IPS-18a (cell line): Measurements from ENCODE around the gene IFI35.
"Not testable (repeated sequence)": the region's sequence is repeated elsewhere in the genome, so short reads cannot be mapped to it uniquely, and the experiment has no call there.

Experiments
- H3K27ac ChIP-seq: one replicate; pipeline ENCODE4 v1.5.1; 2013; ENCODE audit warnings: low read length
- H3K27me3 ChIP-seq: one replicate; pipeline ENCODE4 v1.6.1; 2013; ENCODE audit warnings: mild to moderate bottlenecking, low read length; ENCODE audit not compliant: control insufficient read depth, insufficient read depth
- H3K36me3 ChIP-seq: one replicate; pipeline ENCODE4 v1.6.1; 2013; ENCODE audit warnings: low read depth, low read length; ENCODE audit not compliant: control insufficient read depth
- H3K4me1 ChIP-seq: one replicate; pipeline ENCODE4 v1.6.1; 2013; ENCODE audit warnings: low read depth, low read length; ENCODE audit not compliant: control insufficient read depth
- H3K4me3 ChIP-seq: one replicate; pipeline ENCODE4 v1.5.1; 2013; ENCODE audit warnings: low read length
- H3K9ac ChIP-seq: one replicate; pipeline ENCODE4 v1.6.1; 2013; ENCODE audit warnings: mild to moderate bottlenecking, low read length, moderate library complexity
- H3K9me3 ChIP-seq: one replicate; pipeline ENCODE4 v1.6.1; 2013; ENCODE audit warnings: low read depth, low read length; ENCODE audit not compliant: control insufficient read depth

The IFI35 gene

DNA sequence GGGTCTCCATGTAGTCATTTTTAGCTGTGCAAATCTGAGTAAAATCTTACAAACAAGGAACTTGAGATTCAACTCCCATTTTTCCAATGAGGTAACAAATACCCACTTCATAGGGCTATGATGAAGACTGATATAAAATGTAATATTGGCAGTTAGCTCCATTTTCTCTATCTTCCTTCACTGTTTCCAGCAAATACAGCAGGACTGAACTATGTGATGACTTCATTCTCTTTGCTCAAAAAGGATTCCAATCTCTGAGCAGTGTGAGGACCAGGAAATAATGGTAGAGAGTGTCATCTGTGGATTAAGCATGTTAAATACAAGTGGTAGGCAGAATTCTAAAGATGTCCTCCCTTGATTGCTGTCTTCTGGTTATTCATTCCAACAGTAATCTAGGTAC is 36.7 kb downstream of the IFI35 start:
- Histone ChIP-seq H3K27ac (no peak overlapping the region), H3K27me3 (no peaks in the 10 kb centered on the region), H3K9ac (no peak overlapping the region), H3K4me1 (peaks cover 28% of the 10 kb centered on the region), H3K9me3 (no peaks in the 10 kb centered on the region), H3K36me3 (peaks cover 11% of the 10 kb centered on the region), H3K4me3 (no peak overlapping the region)

DNA sequence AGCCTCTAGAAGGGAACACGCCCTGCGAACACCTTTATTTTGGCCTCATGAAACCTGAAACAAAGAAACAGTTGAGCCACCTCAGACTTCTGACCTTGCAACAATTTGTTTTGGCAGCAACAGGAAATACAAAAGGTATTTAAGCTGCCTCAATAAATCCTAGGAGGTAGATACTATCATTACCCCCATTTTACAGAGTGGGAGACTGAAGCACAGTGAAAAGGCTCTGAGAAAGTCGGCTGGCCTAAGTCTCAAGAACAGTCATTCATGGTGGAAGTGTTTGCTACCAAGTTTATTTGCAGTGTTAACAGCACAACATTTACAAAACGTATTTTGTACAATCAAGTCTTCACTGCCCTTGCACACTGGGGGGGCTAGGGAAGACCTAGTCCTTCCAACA is 37.4 kb downstream of the IFI35 start:
- Histone ChIP-seq H3K36me3 (peaks cover 11% of the 10 kb centered on the region), H3K4me1 (peaks cover 28% of the 10 kb centered on the region), H3K9me3 (no peaks in the 10 kb centered on the region), H3K27me3 (no peaks in the 10 kb centered on the region), H3K4me3 (no peak overlapping the region), H3K9ac (no peak overlapping the region), H3K27ac (no peak overlapping the region)

DNA sequence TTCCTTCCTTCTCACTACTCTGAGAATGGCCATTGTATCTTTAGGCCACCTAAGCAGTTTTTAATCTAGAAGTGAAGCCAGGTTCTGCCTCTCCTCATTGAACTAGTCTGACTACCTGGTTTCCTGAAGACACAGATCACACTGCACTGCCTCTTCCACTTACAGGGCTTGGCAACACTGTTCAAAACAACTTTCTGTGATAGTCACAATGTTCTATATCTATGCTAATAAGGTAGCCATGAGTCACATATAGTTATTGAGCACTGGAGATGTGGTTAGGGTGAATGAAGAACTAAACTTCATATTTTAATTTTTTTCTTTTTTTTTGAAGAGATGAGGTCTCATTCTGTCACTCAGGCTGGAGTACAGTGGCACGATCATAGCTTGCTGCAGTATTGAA is 45.4 kb downstream of the IFI35 start:
- Histone ChIP-seq H3K27me3 (no peaks in the 10 kb centered on the region), H3K9me3 (no peaks in the 10 kb centered on the region), H3K9ac (no peak overlapping the region), H3K36me3 (peaks cover 23% of the 10 kb centered on the region), H3K4me1 (no peaks in the 10 kb centered on the region), H3K4me3 (no peak overlapping the region), H3K27ac (no peak overlapping the region)

DNA sequence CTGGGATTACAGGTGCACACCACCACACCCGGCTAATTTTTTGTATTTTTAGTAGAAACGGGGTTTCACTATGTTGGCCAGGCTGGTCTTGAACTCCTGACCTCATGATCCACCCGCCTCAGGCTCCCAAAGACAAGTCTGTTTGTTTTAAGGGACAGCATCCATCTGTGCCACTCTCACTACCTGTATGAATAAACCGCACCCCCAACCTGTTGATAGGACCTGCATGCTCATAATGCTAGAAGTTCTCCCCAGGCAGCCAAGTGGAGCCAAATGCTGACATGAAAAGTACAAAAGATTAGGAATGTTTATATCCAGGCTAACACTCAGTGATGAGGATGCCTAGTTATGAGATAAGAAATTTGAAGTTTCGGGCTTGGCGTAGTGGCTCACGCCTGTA is 46.4 kb downstream of the IFI35 start:
- H3K36me3 ChIP-seq = peaks cover 23% of the 10 kb centered on the region

DNA sequence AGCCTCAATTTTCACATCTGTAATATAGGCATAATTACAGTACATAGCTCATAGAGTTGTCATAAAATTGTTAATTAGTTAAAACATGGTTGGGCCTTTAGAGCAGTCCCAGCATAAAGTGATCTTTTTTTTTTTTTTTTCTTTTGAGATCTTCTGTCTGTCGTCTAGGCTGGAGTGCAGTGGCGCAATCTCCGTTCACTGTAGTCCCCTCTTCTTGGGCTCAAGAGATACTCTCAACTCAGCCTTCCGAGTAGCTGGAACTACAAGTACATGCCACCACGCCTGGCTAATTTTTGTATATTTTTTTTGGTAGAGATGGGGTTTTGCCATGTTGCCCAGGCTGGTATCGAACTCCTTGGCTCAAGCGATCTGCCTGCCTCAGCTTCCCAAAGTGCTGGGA is 49.5 kb downstream of the IFI35 start:
- H3K27me3 ChIP-seq = no peaks in the 10 kb centered on the region
- H3K9ac ChIP-seq = no peak overlapping the region
- H3K4me1 ChIP-seq = no peaks in the 10 kb centered on the region
- no peaks in the 10 kb centered on the region for H3K9me3 ChIP-seq
- peaks cover 19% of the 10 kb centered on the region for H3K36me3 ChIP-seq
- no peak overlapping the region for H3K27ac ChIP-seq
- no peak overlapping the region for H3K4me3 ChIP-seq

More for the DNA sequence above, 46.4 kb downstream of the IFI35 start:
- H3K27ac ChIP-seq, H3K4me3 ChIP-seq, H3K27me3 ChIP-seq, H3K9me3 ChIP-seq, H3K9ac ChIP-seq, H3K4me1 ChIP-seq: not testable (repeated sequence)

DNA sequence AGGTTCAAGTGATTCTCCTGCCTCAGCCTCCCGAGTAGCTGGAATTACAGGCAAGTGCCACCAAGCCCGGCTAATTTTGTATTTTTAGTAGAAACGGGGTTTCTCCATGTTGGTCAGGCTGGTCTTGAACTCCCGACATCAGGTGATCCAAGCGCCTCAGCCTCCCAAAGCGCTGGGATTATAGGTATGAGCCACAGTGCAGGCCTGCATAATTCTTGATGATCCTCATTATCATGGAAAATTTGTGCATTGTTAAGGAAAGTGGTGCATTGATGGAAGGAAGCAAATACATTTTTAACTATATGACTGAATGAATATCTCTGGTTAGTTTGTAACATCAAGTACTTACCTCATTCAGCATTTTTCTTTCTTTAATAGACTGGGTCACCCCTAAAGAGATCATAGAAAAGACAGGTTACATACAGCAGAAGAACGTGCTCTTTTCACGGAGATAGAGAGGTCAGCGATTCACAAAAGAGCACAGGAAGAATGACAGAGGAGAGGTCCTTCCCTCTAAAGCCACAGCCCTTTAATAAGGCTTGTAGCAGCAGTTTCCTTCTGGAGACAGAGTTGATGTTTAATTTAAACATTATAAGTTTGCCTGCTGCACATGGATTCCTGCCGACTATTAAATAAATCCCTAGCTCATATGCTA is 56.5 kb downstream of the IFI35 start:
- no peak overlapping the region for H3K27ac ChIP-seq
- no peak overlapping the region for H3K4me3 ChIP-seq
- H3K4me1 ChIP-seq = peaks cover 5% of the 10 kb centered on the region
- H3K27me3 ChIP-seq = no peaks in the 10 kb centered on the region
- H3K9ac ChIP-seq = no peak overlapping the region
- H3K36me3 ChIP-seq = peaks cover 4% of the 10 kb centered on the region
- H3K9me3 ChIP-seq = no peaks in the 10 kb centered on the region
